GM21447 (cell line): ENCODE results near the gene NEUROG2.
A peak's percentile ranks its signal among the peaks of the same experiment; 100 is the strongest.

ENCODE experiments used
- ATAC-seq: cut with Tn5 transposase; IDR thresholded peaks from one replicate; pipeline ENCODE4 v1.9.1; 2021; ENCODE audit not compliant: unreplicated experiment

The NEUROG2 gene

GRCh38 chr4:112521123-112522023, 5.4 kb upstream of the NEUROG2 start:
- ATAC-seq = no peak

GRCh38 chr4:112520598-112521122, 4.7 kb upstream of the NEUROG2 start:
- no peak for ATAC-seq

GRCh38 chr4:112519689-112520597, 4.0 kb upstream of the NEUROG2 start:
- ATAC-seq = no peak

GRCh38 chr4:112518675-112519074, 2.7 kb upstream of the NEUROG2 start:
- ATAC-seq = no peak

GRCh38 chr4:112517911-112518310, 1.9 kb upstream of the NEUROG2 start:
- no peak for ATAC-seq

- peak; percentile 41 for ATAC-seq
Measured at GRCh38 chr4:112517067-112517634, 1.2 kb upstream of the NEUROG2 start.

- ATAC-seq = peak; percentile 28
Measured at GRCh38 chr4:112516471-112517066, 589 bp upstream of the NEUROG2 start.

GRCh38 chr4:112515198-112516065, 548 bp downstream of the NEUROG2 start:
- peak; percentile 27 for ATAC-seq

- peak; percentile 15 for ATAC-seq
Measured at GRCh38 chr4:112514647-112515197, 1.3 kb downstream of the NEUROG2 start.

- peak; percentile 0 for ATAC-seq
Measured at GRCh38 chr4:112513971-112514646, 1.9 kb downstream of the NEUROG2 start.

- ATAC-seq = no peak
Measured at GRCh38 chr4:112511803-112512118, 4.2 kb downstream of the NEUROG2 start.

- no peak for ATAC-seq
Measured at GRCh38 chr4:112511093-112511802, 4.7 kb downstream of the NEUROG2 start.

- ATAC-seq = no peak
Measured at GRCh38 chr4:112510291-112511092, 5.5 kb downstream of the NEUROG2 start.

GRCh38 chr4:112509243-112510141, 6.5 kb downstream of the NEUROG2 start:
- ATAC-seq = no peak

GRCh38 chr4:112508356-112508755, 7.6 kb downstream of the NEUROG2 start:
- no peak for ATAC-seq

- ATAC-seq = no peak
Measured at GRCh38 chr4:112504807-112505206, 11.2 kb downstream of the NEUROG2 start.

- ATAC-seq = no peak
Measured at GRCh38 chr4:112502871-112503270, 13.1 kb downstream of the NEUROG2 start.
